HCT116 (cell line): ENCODE measurements around the gene CREG1. TPM values are rescaled to one million over a fixed set of nuclear protein-coding genes. Genes with fewer than 3 reads are reported as not detected.

Source experiments
- ATAC-seq: fragments of 200-7000 bp; cut with Tn5 transposase; 2 replicates; pipeline ENCODE4 v1.9.1; 2020; ENCODE audit warnings: mild to moderate bottlenecking, moderate library complexity
- BruUV-seq: library from RNA; stranded (reverse); fragments of 400-500 nt; replicated peaks from 2 replicates; lab custom pipeline; 2021; lab: Mats Ljungman, UMichigan
- CTCF ChIA-PET: fragments of 300-600 bp; sonication (Branson Sonifier 250); formaldehyde crosslinking; loops from one replicate; lab custom pipeline; 2021; ENCODE audit warnings: antibody characterized with exemption; lab: Charles Lee
- POLR2A ChIA-PET: fragments of 300-600, 350-600 bp; sonication (Branson Sonifier 250); formaldehyde crosslinking; loops from one replicate; lab custom pipeline; 2021; ENCODE audit warnings: antibody characterized with exemption; lab: Charles Lee
- RAD21 ChIA-PET, 2 experiments: fragments of 300-600 bp; sonication (Branson Sonifier 250); formaldehyde crosslinking; loops; one replicate each; lab custom pipeline; 2023; ENCODE audit warnings: low total read pairs in 2 of 2; ENCODE audit not compliant: uncharacterized antibody in 2 of 2, unreplicated experiment in 2 of 2, low non-redundant PET in 1 of 2; lab: Charles Lee
- DNase-seq: peaks from one replicate; pipeline ENCODE4 v3.0.0-alpha.2; 2010; ENCODE audit warnings: low read depth, low spot score
- H2AFZ ChIP-seq: fragments of 200-600 bp; shearing (Covaris generic), sonication (generic); 2 replicates; pipeline ENCODE4 v1.6.1; 2017; ENCODE audit warnings: low read depth, mixed run types, mixed read lengths, antibody characterized with exemption, low read length; ENCODE audit not compliant: poor library complexity, severe bottlenecking
- H3K27ac ChIP-seq: 2 replicates; pipeline ENCODE4 v1.5.1; 2012; ENCODE audit warnings: low read depth, low read length
- H3K27me3 ChIP-seq: fragments of 200-600 bp; sonication (generic); 2 replicates; pipeline ENCODE4 v1.6.1; 2016; ENCODE audit warnings: mixed run types, low read length, mixed read lengths; ENCODE audit not compliant: insufficient read depth
- H3K36me3 ChIP-seq, 2 experiments: fragments of 200-500 bp in 1 of 2; fragments of 200-600 bp in 1 of 2; sonication (Bioruptor generic) in 1 of 2; sonication (generic) in 1 of 2; 2 replicates each; pipeline versions ENCODE4 v1.5.1 to v1.6.1; 2014 to 2016; ENCODE audit warnings: low read length in 2 of 2, inconsistent platforms in 1 of 2, mixed read lengths in 1 of 2, mixed run types in 1 of 2; ENCODE audit not compliant: insufficient read depth in 2 of 2, control insufficient read depth in 1 of 2
- H3K4me1 ChIP-seq, 2 experiments: fragments of 200-600 bp in 1 of 2; sonication (generic) in 1 of 2; 2 replicates each; pipeline versions ENCODE4 v1.5.1 to v1.6.1; 2012 to 2017; ENCODE audit warnings: low read length in 2 of 2, inconsistent platforms in 1 of 2, mild to moderate bottlenecking in 1 of 2, mixed read lengths in 1 of 2, mixed run types in 1 of 2, moderate library complexity in 1 of 2; ENCODE audit not compliant: insufficient read depth in 2 of 2, control insufficient read depth in 1 of 2
- H3K4me2 ChIP-seq: fragments of 200-600 bp; sonication (generic); 2 replicates; pipeline ENCODE4 v1.6.1; 2017; ENCODE audit warnings: mixed run types, low read length, mixed read lengths
- H3K4me3 ChIP-seq, 2 experiments: fragments of 200-600 bp in 1 of 2; sonication (generic) in 1 of 2; replicated peaks in 1 of 2; 2 replicates each; pipeline ENCODE4 v1.5.1; 2011 to 2016; ENCODE audit warnings: low read length in 2 of 2, control low read depth in 1 of 2, low read depth in 1 of 2, mild to moderate bottlenecking in 1 of 2, mixed read lengths in 1 of 2, mixed run types in 1 of 2
- H3K79me2 ChIP-seq: fragments of 200-600 bp; sonication (generic); 2 replicates; pipeline ENCODE4 v1.6.1; 2017; ENCODE audit warnings: mild to moderate bottlenecking, mixed run types, low read length, moderate library complexity, mixed read lengths; ENCODE audit not compliant: insufficient read depth
- H3K9ac ChIP-seq: fragments of 200-600 bp; sonication (generic); 2 replicates; pipeline ENCODE4 v1.6.1; 2016; ENCODE audit warnings: low read length, mixed read lengths
- H3K9me2 ChIP-seq: fragments of 200-600 bp; sonication (generic), shearing (Covaris generic); 2 replicates; pipeline ENCODE4 v1.6.1; 2017; ENCODE audit warnings: mixed run types, mild to moderate bottlenecking, moderate library complexity; ENCODE audit not compliant: insufficient read depth
- H3K9me3 ChIP-seq, 2 experiments: fragments of 200-500 bp in 1 of 2; fragments of 200-600 bp in 1 of 2; sonication (Bioruptor generic) in 1 of 2; sonication (generic) in 1 of 2; 2 replicates each; pipeline ENCODE4 v1.6.1; 2014 to 2017; ENCODE audit warnings: low read length in 2 of 2, mixed read lengths in 2 of 2, inconsistent platforms in 1 of 2, low read depth in 1 of 2, mild to moderate bottlenecking in 1 of 2, mixed run types in 1 of 2, moderate library complexity in 1 of 2; ENCODE audit not compliant: control insufficient read depth in 1 of 2, insufficient read depth in 1 of 2
- H4K20me1 ChIP-seq: fragments of 200-600 bp; sonication (generic), shearing (Covaris generic); 2 replicates; pipeline ENCODE4 v1.6.1; 2017; ENCODE audit warnings: mixed run types, mild to moderate bottlenecking, moderate library complexity; ENCODE audit not compliant: insufficient read depth
- ATF3 ChIP-seq: IDR thresholded peaks from 2 replicates; pipeline ENCODE4 v1.6.1; 2012
- CBX3 ChIP-seq: IDR thresholded peaks from 2 replicates; pipeline ENCODE4 v1.6.1; 2012; ENCODE audit warnings: low read depth
- CEBPB ChIP-seq: IDR thresholded peaks from 2 replicates; pipeline ENCODE4 v1.6.1; 2012; ENCODE audit warnings: low read depth
- EGR1 ChIP-seq: IDR thresholded peaks from 2 replicates; pipeline ENCODE4 v1.6.1; 2012; ENCODE audit warnings: low read depth
- EZH2phosphoT487 ChIP-seq: fragments of 200-600 bp; IDR thresholded peaks from 2 replicates; pipeline ENCODE4 v1.6.1; 2018; ENCODE audit warnings: antibody characterized with exemption, borderline replicate concordance
- FOSL1 ChIP-seq: IDR thresholded peaks from 2 replicates; pipeline ENCODE4 v1.6.1; 2012; ENCODE audit warnings: low read depth
- JUND ChIP-seq: IDR thresholded peaks from 2 replicates; pipeline ENCODE4 v1.6.1; 2012
- MAX ChIP-seq: IDR thresholded peaks from 2 replicates; pipeline ENCODE4 v1.6.1; 2012
- POLR2A ChIP-seq: IDR thresholded peaks from 2 replicates; pipeline ENCODE4 v1.7.0; 2011; ENCODE audit warnings: borderline replicate concordance; ENCODE audit not compliant: insufficient read depth, insufficient read length; ENCODE audit errors: extremely low read depth
- POLR2AphosphoS5 ChIP-seq: IDR thresholded peaks from 2 replicates; pipeline ENCODE4 v1.6.1; 2011; ENCODE audit warnings: mild to moderate bottlenecking, low read depth, low read length, moderate library complexity
- RAD21 ChIP-seq: IDR thresholded peaks from 2 replicates; pipeline ENCODE4 v1.6.1; 2012; ENCODE audit warnings: low read depth, mild to moderate bottlenecking
- REST ChIP-seq: IDR thresholded peaks from 2 replicates; pipeline ENCODE4 v1.6.1; 2012; ENCODE audit warnings: low read depth
- SIN3A ChIP-seq: IDR thresholded peaks from 2 replicates; pipeline ENCODE4 v1.6.1; 2012; ENCODE audit warnings: low read depth
- SRF ChIP-seq: IDR thresholded peaks from 2 replicates; pipeline ENCODE4 v1.6.1; 2012; ENCODE audit warnings: low read depth
- TCF7L2 ChIP-seq: IDR thresholded peaks from 2 replicates; pipeline ENCODE4 v1.7.0; 2011; ENCODE audit warnings: borderline replicate concordance, inconsistent platforms; ENCODE audit not compliant: insufficient read depth, insufficient read length; ENCODE audit errors: extremely low read depth
- YY1 ChIP-seq: IDR thresholded peaks from 2 replicates; pipeline ENCODE4 v1.6.1; 2011; ENCODE audit warnings: low read length, low read depth, moderate library complexity, mild to moderate bottlenecking; ENCODE audit not compliant: insufficient replicate concordance; ENCODE audit errors: extremely low read depth
- ZBTB33 ChIP-seq: IDR thresholded peaks from 2 replicates; pipeline ENCODE4 v1.6.1; 2011; ENCODE audit warnings: mild to moderate bottlenecking, low read length, moderate library complexity; ENCODE audit not compliant: insufficient replicate concordance; ENCODE audit errors: extremely low read depth
- ZFX ChIP-seq: fragments of 450-650 bp; IDR thresholded peaks from 2 replicates; pipeline ENCODE4 v1.6.1; 2017
- ZNF274 ChIP-seq: fragments of 200-500 bp; sonication (Bioruptor generic); IDR thresholded peaks from 2 replicates; pipeline ENCODE4 v1.6.1; 2014; ENCODE audit warnings: mild to moderate bottlenecking, low read depth, low read length, inconsistent platforms
- intact Hi-C: fragments of 100-400 bp; cut with micrococcal nuclease; formaldehyde crosslinking; loops from 2 replicates; pipeline ENCODE4 v1.10.0; 2022
- total RNA-seq: library from RNA; stranded (reverse); gene quantifications from one replicate; pipeline ENCODE4 v1.2.1, GENCODE V29; 2021; ENCODE audit not compliant: unreplicated experiment

The CREG1 gene
- total RNA-seq, 1 experiment from 2014 or later = 55.7 TPM

- Histone ChIP-seq H3K4me2 (no peak overlapping the region), H3K9me2 (no peaks in the 10 kb centered on the region), H3K9me3 (no peaks in the 10 kb centered on the region), H2AFZ (no peak overlapping the region), H3K36me3 (no peaks in the 10 kb centered on the region), H3K9ac (no peak overlapping the region), H4K20me1 (no peaks in the 10 kb centered on the region), H3K79me2 (no peaks in the 10 kb centered on the region), H3K4me3 (no peak overlapping the region), H3K4me1 (no peaks in the 10 kb centered on the region), H3K27me3 (no peaks in the 10 kb centered on the region), H3K27ac (no peak overlapping the region)
- no peak for ATAC-seq
- ChIA-PET RAD21 (no interaction called here), POLR2A (no interaction called here), CTCF (no interaction called here)
- intact Hi-C loops = no loop called here
- no peak for TF ChIP-seq FOSL1
- TF ChIP-seq REST = no peak
- no peak for TF ChIP-seq EZH2phosphoT487
- TF ChIP-seq TCF7L2 = no peak
- no peak for TF ChIP-seq RAD21
- TF ChIP-seq ZBTB33 = no peak
- TF ChIP-seq JUND = no peak
- no peak for TF ChIP-seq EGR1
- TF ChIP-seq YY1 = no peak
- no peak for TF ChIP-seq POLR2A
- no peak for TF ChIP-seq ZFX
- no peak for TF ChIP-seq SRF
- no peak for TF ChIP-seq CEBPB
- TF ChIP-seq ATF3 = no peak
- no peak for TF ChIP-seq POLR2AphosphoS5
- no peak for TF ChIP-seq CBX3
- no peak for TF ChIP-seq MAX
- no peak for TF ChIP-seq SIN3A
- TF ChIP-seq ZNF274 = no peak
- no TSS peak for BruUV-seq
- DNase-seq = no peak
These were observed 37.7 kb downstream of the CREG1 start for GRCh38 chr1:167515893-167516321.
